Effector memory CD4-positive, alpha-beta T cell (primary cell): Measurements from ENCODE around the gene HOXC6.

Source experiments
- DNase-seq, 3 donors: peaks; one replicate each; pipeline ENCODE4 v3.0.0-alpha.2; 2020
- H3K27ac ChIP-seq: 2 replicates; pipeline ENCODE4 v1.7.0; 2013; ENCODE audit warnings: mild to moderate bottlenecking, low read length, moderate library complexity; ENCODE audit not compliant: insufficient read depth, poor library complexity, severe bottlenecking
- H3K27me3 ChIP-seq: replicated peaks from 2 replicates; pipeline ENCODE4 v1.7.0; 2013; ENCODE audit warnings: mild to moderate bottlenecking, low read length; ENCODE audit not compliant: insufficient read depth, control insufficient read depth, poor library complexity, severe bottlenecking
- H3K36me3 ChIP-seq: 2 replicates; pipeline ENCODE4 v1.7.0; 2013; ENCODE audit warnings: mild to moderate bottlenecking, low read length, moderate library complexity; ENCODE audit not compliant: control insufficient read depth, insufficient read depth
- H3K4me1 ChIP-seq: 2 replicates; pipeline ENCODE4 v1.7.0; 2013; ENCODE audit warnings: low read length, mild to moderate bottlenecking; ENCODE audit not compliant: control insufficient read depth, insufficient read depth, poor library complexity, severe bottlenecking
- H3K4me3 ChIP-seq: 2 replicates; pipeline ENCODE4 v1.7.0; 2013; ENCODE audit warnings: low read length, low read depth, mild to moderate bottlenecking; ENCODE audit not compliant: insufficient read depth, poor library complexity, severe bottlenecking
- H3K9me3 ChIP-seq: 2 replicates; pipeline ENCODE4 v1.7.0; 2013; ENCODE audit warnings: mild to moderate bottlenecking, low read length, moderate library complexity; ENCODE audit not compliant: control insufficient read depth

HOXC6 gene

DNA sequence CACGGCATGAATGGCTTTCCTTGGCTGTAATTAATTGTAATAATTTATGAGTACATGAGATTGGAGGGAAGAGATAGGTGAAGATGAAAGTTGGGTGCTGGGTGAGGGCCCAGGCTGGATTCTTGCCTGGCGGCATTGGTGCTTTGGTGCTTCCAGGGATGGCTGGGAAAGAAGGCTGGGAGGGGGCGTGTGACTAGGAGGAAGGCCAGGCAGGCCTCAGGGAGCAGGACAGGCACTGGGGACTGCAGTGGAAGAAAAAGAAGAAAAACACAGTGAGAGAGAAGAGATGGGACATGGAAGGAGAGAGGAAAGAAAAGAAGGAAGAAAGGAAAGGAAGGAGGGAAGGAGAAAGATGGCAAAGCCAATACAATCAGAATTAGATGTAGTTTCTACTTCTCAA is 24.6 kb upstream of the HOXC6 start:
- Histone ChIP-seq H3K9me3 (no peaks in the 10 kb centered on the region), H3K4me1 (peaks cover 26% of the 10 kb centered on the region), H3K4me3 (no peak overlapping the region), H3K27me3 (peaks cover 95% of the 10 kb centered on the region), H3K27ac (no peak overlapping the region), H3K36me3 (no peaks in the 10 kb centered on the region)
- DNase-seq = no peak

DNA sequence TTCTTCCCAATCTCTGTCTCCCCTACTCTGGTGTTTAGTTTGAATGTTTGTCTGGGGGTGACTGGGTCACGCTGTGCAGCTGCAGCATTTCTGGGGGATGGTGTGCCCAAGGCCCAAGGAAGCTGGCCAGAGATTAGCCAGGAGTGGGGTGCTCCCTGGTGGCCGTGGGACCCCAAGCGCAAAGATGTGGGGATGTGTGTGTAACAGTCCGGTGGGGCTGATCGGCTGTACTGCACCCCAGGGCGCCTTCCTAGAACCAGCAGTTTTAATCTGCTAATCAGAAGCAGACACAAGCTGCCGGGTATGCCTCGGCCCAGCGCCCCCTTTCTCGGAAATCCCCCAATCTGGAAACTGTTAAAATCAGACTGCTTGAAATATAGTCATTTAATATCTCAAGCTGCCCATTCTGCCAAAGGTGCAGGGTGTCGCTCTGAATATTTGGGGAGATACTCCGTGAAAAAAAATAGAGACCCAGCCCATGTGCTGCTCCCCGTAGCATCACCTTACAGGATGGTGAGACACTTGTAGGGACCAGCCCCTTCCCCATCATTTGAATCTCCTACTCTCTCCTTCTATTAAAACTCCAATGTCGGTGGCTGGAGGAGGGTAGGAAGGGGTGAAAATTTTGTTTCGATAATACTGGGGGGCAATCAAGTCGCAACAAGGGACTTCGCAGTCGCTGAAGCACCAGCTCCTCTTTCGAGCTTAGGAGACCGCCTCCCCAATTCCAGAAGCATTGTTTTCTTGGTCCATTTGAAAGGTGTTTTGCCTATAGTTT is 24.0 kb upstream of the HOXC6 start:
- peaks cover 31% of the 10 kb centered on the region for H3K4me1 ChIP-seq
- H3K9me3 ChIP-seq = no peaks in the 10 kb centered on the region

DNA sequence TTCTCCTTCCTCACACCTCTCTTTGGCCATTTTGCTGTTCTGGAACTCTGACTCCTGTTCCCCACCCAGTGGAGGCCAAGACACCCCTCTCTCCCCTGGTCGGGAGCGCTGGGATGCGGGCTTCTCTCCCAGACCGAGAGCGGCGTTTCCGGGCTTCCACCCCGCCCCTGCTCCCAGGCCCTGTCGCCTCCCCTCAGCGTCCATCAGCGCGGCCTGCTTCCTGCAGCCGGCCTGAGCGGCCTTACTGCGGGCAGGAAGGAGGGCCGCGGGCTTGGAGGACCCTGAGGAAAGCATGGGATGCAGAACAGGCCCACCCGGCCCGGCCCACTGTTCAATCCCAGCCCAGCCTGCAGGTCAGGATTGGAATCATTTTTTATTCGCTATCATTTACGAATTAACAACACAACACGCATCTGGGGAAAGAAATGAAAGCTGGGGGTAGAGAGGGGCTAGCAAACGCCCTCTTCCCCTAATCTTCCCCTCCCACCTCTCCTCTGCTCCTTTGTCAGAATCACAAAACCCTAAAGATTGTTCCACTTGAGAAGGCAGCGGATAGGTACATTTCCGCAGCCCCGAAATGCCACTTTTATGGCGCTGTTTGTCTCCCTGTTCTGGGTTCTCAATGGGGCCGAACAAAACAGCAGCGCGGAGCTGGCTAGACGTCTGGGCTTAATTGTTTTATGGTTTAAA is 23.3 kb upstream of the HOXC6 start:
- Histone ChIP-seq H3K9me3 (no peaks in the 10 kb centered on the region), H3K27me3 (peaks cover 94% of the 10 kb centered on the region), H3K4me1 (peaks cover 33% of the 10 kb centered on the region), H3K36me3 (no peaks in the 10 kb centered on the region), H3K27ac (no peak overlapping the region), H3K4me3 (no peak overlapping the region)
- no peak for DNase-seq

More for the DNA sequence above, 24.0 kb upstream of the HOXC6 start:
- peaks cover 93% of the 10 kb centered on the region for H3K27me3 ChIP-seq
- no peak for DNase-seq
- no peak overlapping the region for H3K27ac ChIP-seq
- H3K4me3 ChIP-seq = no peak overlapping the region
- no peaks in the 10 kb centered on the region for H3K36me3 ChIP-seq

DNA sequence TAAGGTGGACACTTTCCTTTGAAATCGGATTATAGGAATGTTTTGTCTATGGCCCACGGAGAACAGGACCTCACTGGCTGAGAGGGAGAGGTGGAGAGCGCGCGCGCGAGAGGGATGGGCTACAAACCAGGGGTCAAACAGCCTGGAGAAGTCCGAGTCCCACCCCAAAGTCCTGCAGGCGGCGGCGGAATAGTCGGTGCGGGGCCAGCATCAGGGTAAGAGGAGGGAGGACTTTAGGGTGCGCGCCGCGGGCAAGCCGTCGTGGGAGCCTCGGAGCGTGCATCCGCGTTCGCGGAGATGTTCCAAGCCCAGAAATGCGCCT is 22.7 kb upstream of the HOXC6 start:
- no peak for DNase-seq
- Histone ChIP-seq H3K4me1 (peaks cover 32% of the 10 kb centered on the region), H3K27me3 (peaks cover 94% of the 10 kb centered on the region), H3K9me3 (no peaks in the 10 kb centered on the region), H3K4me3 (no peak overlapping the region), H3K27ac (no peak overlapping the region), H3K36me3 (no peaks in the 10 kb centered on the region)

DNA sequence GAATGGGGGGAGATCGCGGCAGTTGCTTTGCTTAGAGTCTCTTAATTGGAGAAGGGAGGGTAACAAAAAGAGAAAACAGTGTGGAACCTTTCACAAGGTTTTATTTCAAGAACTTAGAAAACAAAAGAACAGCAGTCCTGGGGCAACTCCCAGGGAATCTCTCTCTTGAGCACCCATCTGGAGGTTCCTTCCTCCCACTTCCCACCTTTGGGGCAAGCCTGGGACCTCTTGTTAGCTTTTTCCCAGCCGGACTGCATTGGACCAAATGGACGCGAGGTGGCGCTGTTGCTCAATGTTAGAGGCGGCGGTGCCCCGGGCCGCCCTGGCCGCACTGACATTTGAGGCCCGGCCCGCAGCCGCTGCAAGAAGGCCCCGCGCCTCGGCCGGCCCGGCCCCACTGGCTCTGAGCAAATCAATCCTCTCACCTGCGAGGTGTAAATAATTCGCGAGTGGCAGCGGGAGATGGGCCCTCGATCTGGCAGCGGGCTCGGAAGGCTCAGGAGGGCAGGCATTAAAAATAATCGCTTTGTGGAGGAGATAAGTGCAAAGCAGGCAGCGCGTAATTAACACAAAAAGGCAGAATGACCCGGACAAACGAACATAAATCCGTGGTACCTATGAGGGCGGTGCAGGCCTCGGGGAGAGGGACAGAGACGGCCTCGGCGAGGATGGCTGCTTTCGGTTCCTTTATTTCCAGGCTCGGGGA is 22.2 kb upstream of the HOXC6 start:
- Histone ChIP-seq H3K9me3 (no peaks in the 10 kb centered on the region), H3K4me1 (peaks cover 29% of the 10 kb centered on the region), H3K4me3 (peak overlapping the region; percentile 55), H3K27me3 (peaks cover 94% of the 10 kb centered on the region), H3K27ac (no peak overlapping the region), H3K36me3 (no peaks in the 10 kb centered on the region)
- DNase-seq = peak; percentile 65 to 79 (median 74)

DNA sequence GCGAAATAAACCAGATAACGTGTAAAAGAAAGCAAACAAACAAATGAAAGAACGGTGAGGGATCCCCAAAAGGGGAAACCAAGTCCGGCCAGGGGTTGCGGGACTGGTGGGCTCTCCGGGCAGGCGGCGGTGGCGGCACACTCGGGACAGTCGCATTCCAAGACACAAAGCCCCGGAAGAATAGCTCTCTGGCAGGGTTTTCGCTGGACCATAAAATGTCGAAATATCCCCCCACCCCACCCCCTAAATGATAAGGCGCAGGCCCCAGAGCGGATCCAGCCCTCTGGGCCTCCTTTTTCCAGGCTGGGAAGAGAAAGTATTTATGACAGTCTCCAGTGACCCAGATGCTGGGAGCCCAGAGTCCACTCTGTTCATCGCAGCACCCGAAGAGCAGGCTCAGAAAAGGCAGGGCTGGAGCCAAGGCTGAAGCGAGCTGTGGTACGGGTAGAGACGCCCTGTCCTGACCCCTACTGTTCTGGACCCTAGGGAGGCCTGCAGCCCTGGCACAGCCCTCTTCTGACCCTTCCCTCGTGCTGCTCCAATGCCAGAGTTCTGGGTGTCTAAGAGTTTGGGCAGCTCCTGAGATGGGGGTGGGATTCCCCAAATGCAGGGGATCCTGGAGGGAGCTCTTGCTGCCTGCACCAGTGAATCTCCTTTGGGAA is 21.6 kb upstream of the HOXC6 start:
- Histone ChIP-seq H3K4me3 (peak overlapping the region; percentile 55), H3K27me3 (peaks cover 94% of the 10 kb centered on the region), H3K27ac (no peak overlapping the region), H3K4me1 (peaks cover 29% of the 10 kb centered on the region), H3K9me3 (no peaks in the 10 kb centered on the region), H3K36me3 (no peaks in the 10 kb centered on the region)
- no peak for DNase-seq

DNA sequence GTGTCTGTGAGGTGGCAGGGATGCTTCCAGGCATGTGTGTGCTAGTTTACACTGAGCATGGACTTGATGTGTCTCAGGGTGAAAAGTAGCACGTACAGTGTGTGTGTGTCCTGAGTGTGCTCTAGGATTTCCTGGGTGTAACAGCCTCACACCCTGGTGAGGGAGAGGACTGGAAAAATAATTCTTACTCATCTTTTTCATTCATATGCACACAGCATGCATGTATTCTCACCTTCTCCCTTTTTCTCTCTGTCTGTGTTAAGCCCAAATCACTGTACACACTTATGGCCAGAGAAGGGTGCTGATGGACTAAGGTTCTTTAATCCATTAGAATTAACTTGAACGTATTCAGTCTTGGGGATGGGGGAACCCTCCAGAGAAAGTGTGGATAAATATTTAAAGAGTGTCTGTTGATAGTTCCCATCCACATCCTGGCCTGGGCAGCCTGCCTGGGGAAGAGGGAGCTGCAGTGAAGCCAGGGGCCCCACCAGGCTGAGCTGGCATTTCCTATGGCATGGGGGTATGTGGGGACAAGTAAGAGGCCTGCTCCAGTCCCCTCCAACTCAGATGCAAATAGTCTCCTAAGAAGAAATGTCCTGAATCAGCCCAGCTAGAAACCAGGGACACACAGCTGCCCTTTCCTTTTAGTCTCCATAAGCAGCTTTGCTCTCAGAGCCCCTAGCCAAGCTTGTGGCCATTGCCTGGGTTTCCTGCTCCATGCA is 20.5 kb upstream of the HOXC6 start:
- DNase-seq = no peak
- H3K9me3 ChIP-seq = no peaks in the 10 kb centered on the region
- peaks cover 92% of the 10 kb centered on the region for H3K27me3 ChIP-seq
- peaks cover 29% of the 10 kb centered on the region for H3K4me1 ChIP-seq
- no peaks in the 10 kb centered on the region for H3K36me3 ChIP-seq
- H3K4me3 ChIP-seq = no peak overlapping the region
- H3K27ac ChIP-seq = no peak overlapping the region

DNA sequence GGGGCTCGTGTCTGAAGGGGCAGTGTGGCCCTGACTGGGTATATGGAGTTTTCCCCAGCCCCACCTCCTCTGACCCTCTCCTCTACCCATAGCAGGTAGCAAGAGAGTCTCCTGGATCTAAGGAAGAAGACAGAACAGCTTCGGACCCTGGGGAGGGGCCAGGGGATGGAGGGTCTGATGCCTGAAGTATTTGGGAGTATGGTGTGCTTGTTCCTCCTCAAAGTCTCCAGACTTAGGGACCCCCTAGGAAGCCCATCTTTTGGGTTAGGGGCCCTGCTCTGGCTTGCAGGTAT is 20.0 kb upstream of the HOXC6 start:
- DNase-seq = no peak
- H3K4me1 ChIP-seq = peaks cover 29% of the 10 kb centered on the region
- H3K27ac ChIP-seq = no peak overlapping the region
- H3K36me3 ChIP-seq = no peaks in the 10 kb centered on the region
- H3K27me3 ChIP-seq = peaks cover 92% of the 10 kb centered on the region
- H3K9me3 ChIP-seq = no peaks in the 10 kb centered on the region
- H3K4me3 ChIP-seq = no peak overlapping the region

DNA sequence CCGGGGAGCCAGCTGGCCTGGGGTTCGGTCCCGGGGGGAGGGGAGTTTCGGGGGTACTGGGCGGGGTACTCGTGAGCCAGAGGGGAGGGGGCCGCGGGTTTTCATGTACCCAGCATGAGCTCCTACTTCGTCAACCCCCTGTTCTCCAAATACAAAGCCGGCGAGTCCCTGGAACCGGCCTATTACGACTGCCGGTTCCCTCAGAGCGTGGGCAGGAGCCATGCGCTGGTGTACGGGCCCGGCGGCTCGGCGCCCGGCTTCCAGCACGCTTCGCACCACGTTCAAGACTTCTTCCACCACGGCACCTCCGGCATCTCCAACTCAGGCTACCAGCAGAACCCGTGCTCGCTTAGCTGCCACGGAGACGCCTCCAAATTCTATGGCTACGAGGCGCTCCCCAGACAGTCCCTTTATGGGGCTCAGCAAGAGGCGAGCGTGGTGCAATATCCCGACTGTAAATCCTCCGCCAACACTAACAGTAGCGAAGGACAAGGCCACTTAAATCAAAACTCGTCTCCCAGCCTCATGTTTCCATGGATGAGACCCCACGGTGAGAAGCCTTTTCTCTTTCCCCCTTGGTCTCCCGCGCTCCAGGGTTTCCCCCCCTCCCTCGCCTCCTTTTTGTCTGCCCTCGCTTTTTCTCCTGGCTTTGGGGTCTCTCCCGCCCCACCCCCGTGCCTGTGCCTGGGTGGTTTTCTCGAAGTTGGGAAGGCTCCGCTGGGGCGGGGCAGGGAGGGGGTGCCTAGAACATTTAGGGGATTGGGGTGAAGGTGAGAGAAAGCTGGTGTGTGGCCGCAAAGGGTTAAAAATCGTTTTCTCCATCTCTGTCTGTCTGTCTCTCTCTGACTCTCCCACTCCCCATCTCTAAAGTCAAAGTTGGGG is 18.8 kb upstream of the HOXC6 start:
- Histone ChIP-seq H3K36me3 (no peaks in the 10 kb centered on the region), H3K4me1 (peaks cover 31% of the 10 kb centered on the region), H3K27me3 (peaks cover 93% of the 10 kb centered on the region), H3K4me3 (peak overlapping the region; percentile 46), H3K27ac (no peak overlapping the region), H3K9me3 (no peaks in the 10 kb centered on the region)
- no peak for DNase-seq
